ENCODE measurements around the gene STS.

- TF ChIP-seq, protein P1, sequence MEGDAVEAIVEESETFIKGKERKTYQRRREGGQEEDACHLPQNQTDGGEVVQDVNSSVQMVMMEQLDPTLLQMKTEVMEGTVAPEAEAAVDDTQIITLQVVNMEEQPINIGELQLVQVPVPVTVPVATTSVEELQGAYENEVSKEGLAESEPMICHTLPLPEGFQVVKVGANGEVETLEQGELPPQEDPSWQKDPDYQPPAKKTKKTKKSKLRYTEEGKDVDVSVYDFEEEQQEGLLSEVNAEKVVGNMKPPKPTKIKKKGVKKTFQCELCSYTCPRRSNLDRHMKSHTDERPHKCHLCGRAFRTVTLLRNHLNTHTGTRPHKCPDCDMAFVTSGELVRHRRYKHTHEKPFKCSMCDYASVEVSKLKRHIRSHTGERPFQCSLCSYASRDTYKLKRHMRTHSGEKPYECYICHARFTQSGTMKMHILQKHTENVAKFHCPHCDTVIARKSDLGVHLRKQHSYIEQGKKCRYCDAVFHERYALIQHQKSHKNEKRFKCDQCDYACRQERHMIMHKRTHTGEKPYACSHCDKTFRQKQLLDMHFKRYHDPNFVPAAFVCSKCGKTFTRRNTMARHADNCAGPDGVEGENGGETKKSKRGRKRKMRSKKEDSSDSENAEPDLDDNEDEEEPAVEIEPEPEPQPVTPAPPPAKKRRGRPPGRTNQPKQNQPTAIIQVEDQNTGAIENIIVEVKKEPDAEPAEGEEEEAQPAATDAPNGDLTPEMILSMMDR (IDR thresholded peaks at IDR 0.05; ENCODE audit: low read depth, low read length), result peak; percentile 47
- TF ChIP-seq EZH2phosphoT487 (IDR thresholded peaks at IDR 0.05; ENCODE audit: low read depth), result no peak
Measured at GRCh38 chrX:7191681-7192110, 44.2 kb downstream of the STS start.
